NCI-H187 treated with DMSO at 0.1 percent for 48 hours (cell line): ENCODE measurements around the gene ARHGEF4.

Source experiments
- DNase-seq: peaks from one replicate; lab custom pipeline; 2025; lab: John Stamatoyannopoulos, UW

ARHGEF4 gene

DNA sequence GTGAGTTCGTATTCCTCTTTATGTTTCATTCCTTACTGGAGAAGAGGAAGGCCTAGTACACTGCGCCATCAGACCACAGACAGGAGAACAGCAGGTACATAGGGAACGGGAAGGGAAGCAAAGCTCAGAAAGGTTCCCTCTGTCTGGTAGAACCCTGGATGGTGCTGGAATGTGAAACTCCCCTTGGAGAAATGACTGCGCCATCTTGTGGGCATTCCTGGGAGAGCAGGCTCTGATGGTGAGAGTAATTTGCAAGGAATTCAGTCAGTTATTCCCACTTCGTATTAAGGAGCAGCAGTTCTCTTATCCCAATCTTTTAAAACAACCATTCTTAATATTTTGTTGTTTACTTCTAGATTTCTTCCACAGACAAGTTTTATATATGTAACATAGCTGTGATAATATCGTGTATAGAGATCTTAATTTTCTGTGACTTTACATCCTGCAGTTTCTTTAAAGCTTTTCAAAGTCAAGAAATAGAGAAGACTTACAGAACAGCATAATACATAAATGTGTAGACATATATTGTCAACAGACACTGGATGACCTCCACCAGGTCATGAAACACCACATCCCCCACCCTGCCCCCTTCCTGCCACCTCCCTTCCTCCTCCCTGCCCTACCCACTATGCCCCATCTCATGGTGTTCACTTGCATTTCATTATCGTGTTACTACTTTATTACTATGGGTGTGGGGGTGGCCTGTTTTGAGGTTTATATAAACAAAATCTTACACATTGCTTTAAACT is 83.9 kb downstream of the ARHGEF4 start:
- no peak for DNase-seq

DNA sequence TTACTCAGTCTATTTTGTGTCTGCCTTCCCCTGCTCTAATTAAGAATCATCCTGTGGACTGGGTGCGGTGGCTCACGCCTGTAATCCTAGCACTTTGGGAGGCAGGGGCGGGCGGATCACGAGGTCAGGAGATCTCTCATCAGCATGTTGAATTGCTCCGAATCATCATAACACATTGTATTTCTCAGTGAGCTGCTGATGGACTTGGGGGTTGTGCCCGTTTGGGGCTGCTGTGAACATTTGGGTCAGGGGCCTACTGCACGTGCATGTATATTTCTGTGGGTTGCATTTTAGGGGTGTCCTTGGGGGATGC is 84.4 kb downstream of the ARHGEF4 start:
- no peak for DNase-seq

DNA sequence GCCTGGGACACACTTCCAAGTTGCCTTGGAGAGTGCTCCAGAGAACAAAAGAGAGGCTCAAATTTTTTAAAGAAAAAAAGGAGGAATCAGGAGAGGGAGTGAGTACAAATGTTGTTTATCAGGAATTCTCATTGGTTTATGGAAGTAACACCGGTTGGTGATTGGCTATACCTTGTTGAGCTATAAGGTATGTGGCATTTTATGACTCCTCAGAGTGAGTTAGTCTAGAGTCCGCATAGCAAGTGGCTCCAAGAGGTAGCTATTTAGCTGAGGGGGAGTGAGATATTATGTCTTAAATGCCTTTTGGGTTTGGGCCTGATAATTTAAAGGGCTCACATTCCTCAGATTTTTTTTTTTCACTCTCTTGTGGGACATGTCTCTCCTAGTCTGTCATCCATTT is 85.7 kb downstream of the ARHGEF4 start:
- DNase-seq, result no peak

DNA sequence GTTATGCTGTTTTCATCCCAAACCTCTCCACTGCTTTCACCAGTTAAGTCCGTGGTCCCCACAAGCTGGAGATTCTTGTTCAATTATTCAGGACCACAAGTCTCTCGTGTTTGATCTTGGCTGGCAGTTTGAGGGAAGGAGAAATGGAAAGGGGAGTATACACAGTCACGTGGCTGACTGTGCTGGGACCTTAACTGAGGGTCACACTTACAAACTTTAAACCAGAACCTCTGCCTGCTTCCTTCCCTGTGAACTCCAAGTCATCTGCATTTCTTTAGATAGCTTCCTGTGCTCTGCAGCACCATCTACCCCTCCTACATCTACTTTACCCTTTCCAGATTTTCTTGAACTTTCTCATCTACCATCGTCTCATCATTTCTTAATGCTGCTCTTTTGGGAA is 91.7 kb downstream of the ARHGEF4 start:
- no peak for DNase-seq

DNA sequence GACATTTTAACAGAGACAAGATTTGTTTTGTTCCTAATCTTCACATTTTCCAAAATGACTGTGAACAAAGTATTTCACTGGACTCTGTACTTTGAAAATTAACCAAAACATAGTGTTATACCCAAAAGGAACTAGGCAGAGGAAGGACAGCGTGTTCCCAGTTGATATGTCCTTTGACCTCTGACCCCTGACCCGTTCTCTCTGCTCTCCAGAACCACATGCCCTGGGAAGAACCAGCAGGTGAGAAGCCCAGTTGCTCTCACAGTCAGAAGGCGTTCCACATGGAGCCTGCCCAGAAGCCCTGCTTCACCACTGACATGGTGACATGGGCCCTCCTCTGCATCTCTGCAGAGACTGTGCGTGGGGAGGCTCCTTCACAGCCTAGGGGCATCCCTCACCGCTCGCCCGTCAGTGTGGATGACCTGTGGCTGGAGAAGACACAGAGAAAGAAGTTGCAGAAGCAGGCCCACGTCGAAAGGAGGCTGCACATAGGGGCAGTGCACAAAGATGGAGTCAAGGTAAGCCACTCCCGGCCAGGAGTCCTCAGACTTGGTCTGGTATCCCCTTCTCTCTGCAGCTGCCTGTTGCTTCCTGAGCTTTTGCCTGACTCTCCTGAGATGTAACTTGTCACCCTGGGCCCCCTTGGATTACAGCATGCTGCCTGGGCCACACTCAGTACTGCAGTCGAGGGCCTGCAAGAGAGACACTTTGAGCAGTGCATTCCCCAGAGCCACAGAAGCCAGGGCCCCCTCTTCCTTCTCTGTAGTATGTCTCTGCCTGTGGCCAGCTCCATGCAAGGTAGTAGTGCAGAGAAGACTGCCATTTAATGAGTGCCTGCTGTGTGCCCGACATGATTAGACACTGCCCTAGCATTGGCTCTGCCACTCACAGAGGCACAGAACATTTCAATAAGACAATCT is 94.3 kb downstream of the ARHGEF4 start:
- no peak for DNase-seq

DNA sequence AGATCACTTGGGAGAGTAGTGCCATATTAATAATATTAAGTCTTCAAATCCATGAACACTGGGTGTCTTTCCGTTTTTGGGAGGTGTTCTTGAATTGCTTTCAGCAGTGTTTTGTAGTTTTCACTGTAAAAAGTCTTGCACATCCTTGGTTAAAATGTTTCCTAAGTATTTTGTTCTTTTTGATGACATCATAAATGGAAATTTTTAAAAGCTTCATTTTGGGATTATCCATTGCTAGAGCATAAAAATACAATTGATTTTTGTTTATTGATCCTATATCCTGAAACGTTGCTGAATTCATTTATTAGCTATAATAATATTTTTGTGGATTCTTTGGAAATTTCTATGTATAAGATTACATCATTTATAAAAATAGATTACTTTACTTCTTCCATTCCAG is 96.8 kb downstream of the ARHGEF4 start:
- DNase-seq, result no peak

DNA sequence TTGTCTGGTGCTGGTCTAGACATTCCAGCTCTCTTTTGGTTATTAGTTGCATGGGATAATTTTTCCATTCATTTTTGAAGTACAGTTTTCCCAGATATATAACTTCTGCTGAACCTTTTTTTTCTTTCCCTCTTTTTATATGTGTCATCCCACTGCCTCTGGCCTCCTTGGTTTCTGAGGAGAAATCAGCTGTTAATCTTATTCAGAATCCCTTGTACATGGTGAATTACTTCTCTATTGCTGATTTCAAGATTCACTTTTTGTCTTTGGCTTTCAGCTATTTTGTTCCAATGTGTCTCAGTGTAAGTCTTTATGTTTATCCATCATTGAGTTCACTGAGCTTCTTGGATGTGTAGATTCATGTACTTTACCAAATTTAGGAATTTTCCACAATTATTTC is 99.7 kb downstream of the ARHGEF4 start:
- DNase-seq, result no peak

DNA sequence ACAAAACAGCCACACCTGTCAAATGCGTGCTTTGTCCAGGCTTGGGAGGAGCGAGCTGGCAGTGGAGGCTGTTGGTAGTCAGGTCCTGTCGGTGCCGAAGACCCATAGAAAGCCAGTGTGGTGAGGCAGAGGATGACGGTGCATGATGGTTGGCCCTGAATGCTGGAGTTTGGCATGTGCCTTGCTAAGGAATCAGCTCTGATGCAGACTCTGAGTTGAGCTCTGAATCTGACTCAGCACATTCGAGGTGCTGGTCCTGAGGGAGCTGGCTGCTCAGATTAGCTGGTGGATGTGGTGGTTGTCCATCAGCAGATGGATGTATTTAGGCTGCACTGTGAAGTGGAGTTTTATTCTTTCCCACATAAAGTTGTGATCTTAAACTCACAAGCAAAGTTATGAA is 111.3 kb downstream of the ARHGEF4 start:
- DNase-seq, result no peak

DNA sequence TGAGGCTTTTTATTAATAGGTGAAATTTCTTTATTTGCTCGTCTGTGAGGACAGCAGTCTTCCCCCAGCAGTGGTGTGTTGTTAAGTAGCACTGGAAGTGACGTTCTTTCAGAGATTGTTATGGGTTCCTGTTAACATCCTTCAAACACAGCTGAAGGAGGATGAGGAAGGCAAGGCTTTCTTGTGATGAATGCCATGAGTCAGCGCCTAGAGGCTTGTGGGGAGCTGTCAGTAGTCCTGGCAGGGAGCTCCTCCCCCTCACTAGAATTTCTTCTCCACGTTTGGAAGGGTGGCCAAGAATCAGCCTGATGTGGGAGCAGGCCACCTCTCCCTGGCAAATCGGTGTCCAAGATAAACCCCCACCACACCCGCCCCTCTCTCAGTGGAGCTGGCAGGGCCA is 113.2 kb downstream of the ARHGEF4 start:
- DNase-seq, result no peak

DNA sequence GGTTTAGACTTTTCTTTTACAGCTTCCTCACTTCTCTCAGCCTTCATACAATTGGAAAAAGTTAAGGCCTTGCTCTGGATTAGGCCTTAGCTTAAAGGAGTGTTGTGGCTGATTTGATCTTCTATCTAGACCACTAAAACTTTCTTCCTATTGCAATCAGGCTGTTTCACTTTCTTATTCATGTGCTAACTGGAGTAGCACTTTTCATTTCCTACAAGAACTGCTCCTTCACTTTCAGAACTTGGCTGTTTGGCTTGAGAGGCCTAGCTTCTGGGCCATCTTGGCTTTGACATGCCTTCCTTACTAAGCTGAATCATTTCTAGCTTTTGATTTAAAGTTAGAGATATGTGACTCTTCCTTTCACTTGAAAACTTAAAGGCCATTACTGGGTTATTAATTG is 114.3 kb downstream of the ARHGEF4 start:
- DNase-seq, result no peak

DNA sequence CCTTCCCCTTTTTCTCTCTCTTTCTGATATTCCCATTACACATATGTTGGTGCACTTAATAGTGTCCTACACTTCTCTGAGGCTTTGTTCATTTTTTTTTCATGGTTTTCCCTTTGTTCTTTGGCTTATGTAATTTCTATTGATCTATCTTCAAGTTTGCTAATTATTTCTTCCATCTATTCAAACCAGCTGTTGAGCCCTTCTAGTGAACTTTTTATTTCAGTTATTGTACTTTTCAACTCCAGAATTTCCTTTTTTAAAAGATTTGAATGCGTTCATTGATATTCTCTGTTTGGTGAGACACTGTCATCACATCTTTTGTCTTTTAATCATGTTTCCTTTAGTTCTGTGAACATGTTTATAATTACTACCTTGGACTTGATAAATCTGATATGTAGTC is 118.2 kb downstream of the ARHGEF4 start:
- no peak for DNase-seq

DNA sequence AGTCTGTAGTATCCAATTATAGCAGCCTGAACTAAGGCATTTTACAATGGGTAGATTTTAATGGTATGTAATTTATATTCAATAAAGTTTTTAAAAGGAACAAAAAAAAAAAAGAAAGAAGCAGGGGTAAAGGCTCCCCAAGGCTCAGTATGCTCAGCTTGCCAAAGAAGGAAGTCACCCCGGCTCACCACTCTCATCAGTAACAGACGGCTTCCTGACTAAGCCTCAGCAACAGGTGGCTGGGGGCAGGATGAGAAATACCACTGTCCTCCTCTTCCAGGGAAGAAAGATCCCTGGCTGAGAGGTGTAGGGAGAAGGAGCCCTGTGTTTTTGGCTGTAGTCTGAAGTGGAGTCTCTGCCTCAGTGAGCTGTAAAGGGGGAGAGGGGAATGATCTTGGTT is 121.2 kb downstream of the ARHGEF4 start:
- DNase-seq, result no peak

DNA sequence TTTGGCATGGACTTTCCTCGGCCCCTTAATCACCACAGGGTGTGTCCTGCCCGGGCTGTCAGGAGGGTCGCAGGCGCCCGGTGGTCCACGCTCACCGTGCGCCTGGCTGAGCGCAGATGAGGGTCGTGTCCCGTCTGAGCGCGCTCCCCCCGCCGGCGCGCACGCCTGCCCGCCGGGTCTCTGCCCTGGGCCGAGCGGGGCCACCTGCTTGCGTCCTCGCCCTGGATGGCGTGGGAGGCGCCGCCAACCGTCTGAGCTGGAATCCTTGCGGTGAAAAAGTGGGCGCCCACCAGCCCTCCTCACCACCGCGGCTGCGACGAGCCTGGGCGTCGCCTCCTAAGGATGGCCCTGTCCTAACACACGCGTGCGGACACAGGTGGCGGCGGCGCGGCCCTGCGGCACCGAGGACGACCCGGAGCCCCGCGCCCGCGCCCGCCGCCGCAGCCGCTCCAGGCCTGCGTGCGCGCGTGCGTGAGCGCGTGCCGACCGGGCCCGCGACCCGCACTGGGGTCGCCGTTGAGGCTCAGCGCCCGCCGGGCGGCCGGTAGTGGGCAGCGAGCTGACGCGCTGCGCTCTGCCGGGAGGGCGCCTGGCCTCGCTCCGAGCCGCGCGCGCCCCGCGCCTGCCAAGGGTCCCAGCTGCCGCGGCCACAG is 126.6 kb downstream of the ARHGEF4 start:
- DNase-seq, result no peak

DNA sequence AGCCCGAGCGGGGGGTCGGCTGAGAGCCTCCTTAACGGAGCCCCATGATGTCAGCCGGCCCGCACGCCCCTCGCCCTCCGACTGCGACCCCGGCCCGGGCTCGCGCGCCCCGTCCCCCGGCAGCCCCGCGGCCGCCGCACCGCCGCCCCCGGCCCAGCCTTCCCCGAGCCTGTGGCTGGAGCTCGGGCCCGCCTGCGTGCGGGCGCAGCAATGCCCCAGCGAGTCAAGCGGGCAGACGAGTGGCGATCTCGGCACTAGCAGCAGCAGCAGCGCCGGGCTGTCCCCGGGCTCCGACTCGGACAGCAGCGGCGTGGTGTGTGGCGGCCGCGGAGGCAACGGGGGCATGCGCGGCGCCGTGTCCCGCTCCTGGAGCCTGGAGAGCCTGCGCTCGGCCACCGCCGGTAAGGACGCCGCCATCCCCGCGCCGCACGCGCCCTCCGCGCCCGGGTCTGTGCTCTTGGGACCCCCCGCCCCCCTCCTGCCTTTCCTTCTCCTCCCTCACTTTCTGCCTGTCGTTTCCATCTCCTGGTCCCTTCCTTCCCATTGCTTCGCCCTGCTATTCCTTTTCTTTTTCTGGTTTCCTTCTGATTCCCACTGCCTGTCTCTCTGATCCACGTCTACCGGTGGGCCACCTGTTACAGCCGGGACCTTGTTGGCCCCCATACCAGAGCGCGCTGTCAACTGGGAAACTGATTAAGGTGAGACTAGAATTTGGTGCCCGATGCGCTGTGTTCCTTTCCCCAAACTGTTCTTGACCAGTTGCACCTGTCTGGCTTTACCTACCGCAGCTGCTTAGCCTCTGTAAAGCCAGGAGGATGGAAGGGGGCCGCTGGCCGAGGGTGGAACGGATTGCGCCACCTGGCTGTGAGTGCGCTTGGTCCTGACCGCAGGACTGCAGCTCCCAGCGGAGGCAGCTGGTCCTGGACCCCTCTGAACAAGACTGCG is 127.4 kb downstream of the ARHGEF4 start:
- no peak for DNase-seq

DNA sequence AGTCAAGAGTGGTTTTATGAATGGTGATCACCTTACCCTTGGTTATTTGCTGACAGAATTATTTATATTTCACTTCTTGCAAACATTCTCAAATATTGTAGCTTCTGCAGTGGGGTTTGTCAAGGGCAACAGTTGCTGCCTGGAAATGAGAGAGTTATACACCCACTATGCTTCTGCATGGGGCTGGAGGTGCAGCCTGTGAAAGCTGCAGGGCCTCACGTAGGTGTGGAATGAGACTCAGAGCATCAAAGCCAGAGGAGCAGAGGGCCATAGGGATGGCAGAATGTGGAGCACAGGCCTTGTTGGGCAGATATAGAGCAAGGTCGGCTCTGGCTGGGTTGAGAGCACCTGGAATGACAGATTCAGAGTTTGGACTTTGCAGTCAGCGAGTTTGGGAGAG is 128.2 kb downstream of the ARHGEF4 start:
- DNase-seq, result no peak

DNA sequence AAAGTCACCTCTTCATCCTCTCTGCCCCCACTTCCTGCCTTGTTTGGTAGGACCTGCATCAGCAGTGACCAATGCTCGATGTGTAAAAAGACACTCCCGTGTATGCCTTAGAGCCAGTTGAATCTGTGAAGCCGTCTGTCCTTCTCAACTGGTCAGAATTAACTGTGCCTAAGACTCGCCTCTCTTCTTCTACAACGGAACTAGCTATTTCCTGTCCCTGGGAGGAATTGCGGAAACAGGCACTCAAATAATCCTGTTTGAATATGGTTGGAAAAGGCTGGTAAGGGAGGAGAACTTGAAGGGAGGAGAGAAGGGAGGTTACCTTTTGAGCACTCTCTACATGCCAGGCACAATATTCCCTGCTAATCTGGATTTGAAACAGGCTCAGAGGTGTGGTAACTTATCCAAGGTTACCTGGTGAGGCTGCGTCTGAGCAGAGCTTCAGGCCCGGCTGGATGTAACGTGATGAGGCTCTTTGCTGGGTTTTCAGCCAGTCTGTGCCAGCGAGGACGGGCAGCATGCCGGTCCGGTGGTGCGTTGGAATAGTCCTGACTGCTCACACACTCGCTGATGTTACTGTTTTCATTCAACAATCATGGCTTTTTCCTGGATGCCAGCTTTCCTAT is 129.5 kb downstream of the ARHGEF4 start:
- no peak for DNase-seq

DNA sequence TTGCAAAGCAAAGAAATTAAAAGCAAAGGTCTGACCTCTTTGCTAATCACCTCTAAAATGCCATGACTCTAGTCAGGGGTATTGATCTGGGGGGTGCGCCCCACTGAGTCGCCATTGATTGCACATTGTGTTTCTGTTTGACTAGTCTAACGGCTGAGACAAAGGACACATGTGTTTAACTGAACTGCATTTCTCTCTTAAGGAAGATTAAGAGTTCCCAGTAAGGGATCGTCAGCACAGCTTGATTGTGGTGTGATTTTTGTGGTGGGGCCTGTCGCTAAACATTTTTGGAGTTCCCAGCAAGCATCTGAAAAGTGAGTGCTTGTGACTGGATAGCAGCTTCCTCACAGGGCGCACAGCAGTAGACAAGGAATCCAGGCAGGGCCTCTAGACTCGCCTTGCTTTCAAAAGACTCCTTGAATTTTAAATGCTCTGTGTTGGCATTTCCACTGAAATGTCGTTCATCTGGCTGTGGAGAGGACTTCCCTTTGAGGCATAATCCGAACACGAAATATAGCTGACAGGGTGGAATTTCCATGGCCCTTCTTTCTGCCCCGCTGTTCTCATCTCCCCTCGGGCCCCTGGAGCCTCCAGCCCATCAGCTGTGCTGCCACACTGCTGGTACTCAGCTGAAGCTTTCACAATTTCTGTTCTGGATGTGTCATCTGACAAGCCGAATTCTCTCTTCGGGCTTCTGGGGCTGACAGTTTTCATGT is 130.2 kb downstream of the ARHGEF4 start:
- no peak for DNase-seq

DNA sequence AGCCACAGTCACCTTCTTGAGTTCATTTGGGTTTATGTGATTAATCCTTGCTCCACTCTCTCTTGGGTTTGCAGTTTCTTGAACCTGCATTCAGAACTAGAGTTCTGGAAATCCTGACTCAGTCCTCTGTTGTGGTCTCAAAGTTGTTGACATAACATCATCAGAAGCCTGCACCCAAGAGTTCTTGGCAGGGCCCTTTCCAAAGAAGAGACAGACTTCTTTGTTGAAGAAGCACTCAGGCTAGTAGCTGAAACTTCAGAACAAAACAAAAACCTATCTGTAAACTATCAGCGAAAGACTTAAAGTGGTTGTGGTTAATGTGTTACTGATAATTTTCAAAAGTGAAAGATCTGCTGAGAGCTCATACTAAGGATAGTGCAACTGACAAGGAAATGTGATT is 135.7 kb downstream of the ARHGEF4 start:
- no peak for DNase-seq

DNA sequence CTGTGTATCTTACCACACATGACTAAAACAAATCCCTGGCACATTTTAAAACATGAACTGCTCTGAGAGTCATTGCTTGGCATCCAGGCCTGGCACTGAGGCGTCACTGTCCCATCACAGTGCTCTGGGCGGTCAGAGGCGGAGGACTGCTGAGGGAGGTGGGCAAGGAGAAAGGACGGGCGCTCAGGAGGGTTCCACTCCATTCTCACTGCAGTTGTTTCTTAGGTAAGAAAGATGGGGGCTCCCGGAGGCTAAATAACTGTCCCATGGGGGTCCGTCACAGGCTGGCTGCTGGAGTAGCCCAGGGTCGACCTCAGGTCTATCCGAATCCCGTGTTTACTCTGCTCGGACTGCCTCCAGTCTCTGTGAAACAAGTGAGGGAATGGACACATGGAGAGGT is 139.0 kb downstream of the ARHGEF4 start:
- DNase-seq, result no peak

DNA sequence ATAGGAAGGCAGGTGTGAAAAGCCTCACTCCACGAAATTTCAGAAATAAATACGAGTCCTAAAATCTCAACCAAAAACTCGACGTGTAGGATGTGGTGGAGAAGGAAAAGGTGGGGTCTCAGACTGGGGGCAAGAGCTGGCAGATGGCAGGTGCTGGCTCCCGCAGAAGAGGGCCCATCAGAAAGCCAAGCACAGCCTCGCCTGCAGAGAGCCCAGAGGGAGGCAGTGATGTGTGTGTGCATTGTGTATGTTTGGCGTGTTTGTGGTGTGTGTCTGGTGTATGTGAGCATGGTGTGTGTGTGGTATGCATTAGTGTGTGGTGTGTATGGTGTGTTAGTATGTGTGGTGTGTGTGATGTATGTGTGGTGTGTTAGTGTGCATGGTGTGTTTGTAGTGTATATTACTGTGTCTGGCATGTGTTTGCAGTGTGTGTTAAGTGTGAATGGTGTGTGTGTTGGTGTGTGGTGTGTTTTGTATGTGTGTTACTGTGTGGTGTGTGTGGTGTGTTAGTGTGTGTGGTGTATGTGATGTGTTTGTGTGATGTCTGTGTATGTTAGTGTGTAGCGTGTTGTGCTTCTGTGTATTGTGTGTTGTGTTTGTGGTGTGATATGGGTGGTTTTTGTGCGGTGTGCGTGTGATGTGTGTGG is 140.0 kb downstream of the ARHGEF4 start:
- DNase-seq, result no peak
